Keratinocyte (primary cell): Measurements from ENCODE around the gene C1QTNF5.

Experiments used
- CTCF ChIP-seq, 3 experiments: IDR thresholded peaks in 1 of 3; conservative IDR thresholded peaks in 1 of 3; optimal IDR thresholded peaks in 1 of 3; 2 replicates in 2 of 3; 3 replicates in 1 of 3; pipeline versions ENCODE3 to v1.5.1; 2011; ENCODE audit warnings: low read length in 3 of 3, mild to moderate bottlenecking in 3 of 3, moderate library complexity in 2 of 3, control low read depth in 1 of 3, inconsistent platforms in 1 of 3; ENCODE audit not compliant: insufficient read depth in 2 of 3; ENCODE audit errors: extremely low read depth in 1 of 3
- EZH2 ChIP-seq: IDR thresholded peaks from one replicate; pipeline ENCODE4 v1.6.1; 2012; ENCODE audit warnings: inconsistent platforms, mild to moderate bottlenecking, low read length, moderate library complexity

DNA sequence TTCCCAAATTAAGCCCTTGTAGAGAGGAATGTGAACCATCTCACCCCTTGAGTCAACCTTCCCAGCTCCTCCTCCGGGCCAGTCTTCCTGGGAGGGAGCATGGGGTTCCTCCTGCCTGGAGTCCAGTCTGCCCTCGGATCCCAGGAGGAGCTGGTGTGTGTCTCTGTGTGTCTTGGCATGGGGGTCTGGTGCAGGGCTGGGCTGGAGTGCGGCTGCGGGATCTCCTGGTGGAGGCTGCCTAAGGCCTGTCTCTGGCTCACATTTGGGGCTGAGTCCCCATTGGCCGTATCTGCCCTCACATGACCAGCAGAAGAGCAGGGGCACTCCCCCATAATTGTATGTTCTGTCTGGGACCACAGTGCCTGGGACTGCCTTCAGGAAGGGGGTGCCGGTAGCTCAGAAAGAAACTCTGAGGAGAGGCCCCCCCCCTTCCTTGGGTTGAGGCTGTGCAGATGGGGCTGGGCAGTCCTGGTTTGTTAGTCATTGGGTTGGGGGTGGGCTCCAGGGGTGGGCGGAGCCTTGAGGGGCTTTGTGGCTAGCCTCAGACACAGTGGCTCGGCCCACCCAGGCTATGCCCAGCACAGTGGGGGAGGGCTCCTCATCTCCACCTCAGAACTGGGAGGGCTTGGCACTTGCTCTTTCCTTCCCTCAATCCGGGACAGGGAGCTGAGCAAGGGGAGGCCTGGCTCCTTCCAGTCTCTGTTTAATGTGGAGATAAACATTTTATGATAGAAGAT lies 2.9 kb downstream of the C1QTNF5 start:
- TF ChIP-seq CTCF (optimal IDR thresholded peaks at IDR 0.05 in 1 of 3, IDR thresholded peaks at IDR 0.05 in 1 of 3, conservative IDR thresholded peaks at IDR 0.05 in 1 of 3; ENCODE audit: extremely low read depth in 1 of 3, insufficient read depth in 2 of 3, low read length in 3 of 3) (no peak), EZH2 (no peak)
